GM12878 (cell line): ENCODE results near the gene RAI14. TPM values are rescaled to one million over a fixed set of nuclear protein-coding genes. Genes with fewer than 3 reads are reported as not detected.

Experiments used
- ATAC-seq: fragments of 200-7000 bp; cut with Tn5 transposase; 3 replicates; pipeline ENCODE4 v1.9.1; 2020; ENCODE audit warnings: mild to moderate bottlenecking, moderate library complexity
- BruUV-seq: library from RNA; stranded (reverse); fragments of 400-500 nt; replicated peaks from 2 replicates; lab custom pipeline; 2021; lab: Mats Ljungman, UMichigan
- CTCF ChIA-PET: fragments of 300-600 bp; sonication (Branson Sonifier 250); formaldehyde crosslinking; extraction: SDS; loops from one replicate; lab custom pipeline; 2021; ENCODE audit warnings: inconsistent platforms; lab: Yijun Ruan, JAX
- POLR2A ChIA-PET: fragments of 350-600 bp; formaldehyde crosslinking; extraction: SDS; loops from one replicate; lab custom pipeline; 2021; ENCODE audit warnings: inconsistent platforms; lab: Charles Lee
- RAD21 ChIA-PET: fragments of 300-600 bp; sonication (Branson Sonifier 250); formaldehyde crosslinking; loops from one replicate; lab custom pipeline; 2023; ENCODE audit warnings: antibody characterized with exemption; ENCODE audit not compliant: unreplicated experiment; lab: Charles Lee
- SMC1A ChIA-PET: fragments of 300-600 bp; sonication (Branson Sonifier 250); formaldehyde crosslinking; loops from one replicate; lab custom pipeline; 2023; ENCODE audit not compliant: unreplicated experiment, uncharacterized antibody; lab: Charles Lee
- DNase-seq: peaks from one replicate; pipeline ENCODE4 v3.0.0-alpha.2; 2011; ENCODE audit warnings: low read depth, low spot score
- FAIRE-seq: peaks from 3 replicates; lab custom pipeline; 2011; peaks lifted over from hg19 to GRCh38; lab: Jason Lieb, UNC
- H2AFZ ChIP-seq: 2 replicates; pipeline ENCODE4 v1.6.0; 2011; ENCODE audit warnings: low read depth, low read length, control low read depth; ENCODE audit not compliant: control insufficient read depth
- H3K27ac ChIP-seq: 2 replicates; pipeline ENCODE4 v1.5.1; 2011; ENCODE audit warnings: control low read depth; ENCODE audit not compliant: control insufficient read depth, insufficient read depth
- H3K27me3 ChIP-seq, 2 experiments: replicated peaks in 1 of 2; 2 replicates each; pipeline versions ENCODE4 v1.6.0 to v1.6.1; 2011; ENCODE audit warnings: low read length in 1 of 2; ENCODE audit not compliant: control insufficient read depth in 2 of 2, insufficient read depth in 2 of 2
- H3K36me3 ChIP-seq, 2 experiments: 2 replicates each; pipeline ENCODE4 v1.5.1; 2011; ENCODE audit warnings: low read length in 1 of 2; ENCODE audit not compliant: control insufficient read depth in 2 of 2, insufficient read depth in 2 of 2
- H3K4me1 ChIP-seq: 2 replicates; pipeline ENCODE4 v1.6.1; 2011; ENCODE audit warnings: mild to moderate bottlenecking, low read length, moderate library complexity, mixed read lengths; ENCODE audit not compliant: control insufficient read depth, insufficient read depth
- H3K4me2 ChIP-seq: 2 replicates; pipeline ENCODE4 v1.6.0; 2011; ENCODE audit warnings: control low read depth; ENCODE audit not compliant: control insufficient read depth, insufficient read depth
- H3K4me3 ChIP-seq: fragments of 200-600 bp; sonication (generic); 2 replicates; pipeline ENCODE4 v1.5.1; 2016
- H3K79me2 ChIP-seq: 2 replicates; pipeline ENCODE4 v1.6.0; 2011; ENCODE audit warnings: low read length; ENCODE audit not compliant: control insufficient read depth, insufficient read depth
- H3K9ac ChIP-seq: 2 replicates; pipeline ENCODE4 v1.8.0; 2011; ENCODE audit warnings: low read length, control low read depth, mixed read lengths; ENCODE audit not compliant: control insufficient read depth, insufficient read depth
- H3K9me3 ChIP-seq: replicated peaks from 3 replicates; pipeline ENCODE4 v1.5.1; 2011; ENCODE audit warnings: mild to moderate bottlenecking, low read length; ENCODE audit not compliant: control insufficient read depth, insufficient read depth
- H4K20me1 ChIP-seq: 2 replicates; pipeline ENCODE4 v1.6.0; 2011; ENCODE audit not compliant: control insufficient read depth, insufficient read depth
- CBFB ChIP-seq: IDR thresholded peaks from 2 replicates; pipeline ENCODE4 v1.6.1; 2016; ENCODE audit warnings: antibody characterized with exemption, low read depth
- CREB1 ChIP-seq: IDR thresholded peaks from 2 replicates; pipeline ENCODE4 v1.6.1; 2012; ENCODE audit warnings: low read depth, mild to moderate bottlenecking, inconsistent platforms
- E4F1 ChIP-seq: fragments of 450-650 bp; IDR thresholded peaks from 2 replicates; pipeline ENCODE4 v1.6.1; 2018; ENCODE audit warnings: borderline replicate concordance, mild to moderate bottlenecking; ENCODE audit not compliant: partially characterized antibody
- EP300 ChIP-seq, 2 experiments: fragments of 150-350 bp in 1 of 2; IDR thresholded peaks; 2 replicates each; pipeline ENCODE4 v1.6.1; 2011 to 2012; ENCODE audit warnings: low read depth in 2 of 2, low read length in 2 of 2, borderline replicate concordance in 1 of 2, improper control_type of control experiment in 1 of 2, inconsistent platforms in 1 of 2; ENCODE audit not compliant: control insufficient read depth in 1 of 2
- HDAC2 ChIP-seq: fragments of 200-600 bp; sonication (generic); IDR thresholded peaks from 2 replicates; pipeline ENCODE4 v1.6.1; 2017
- WGBS: methylation state at CpG from one replicate; pipeline ENCODE4 v1.1.6; 2016; ENCODE audit warnings: low lambda C conversion rate; ENCODE audit not compliant: insufficient replicate concordance, insufficient coverage; ENCODE audit errors: missing lambda C conversion rate; 5-methylcytosine and 5-hydroxymethylcytosine counted together
- in situ Hi-C: fragments of 300-500 bp; cut with MboI; formaldehyde crosslinking; loops from 9 replicates; pipeline ENCODE4 v1.14.3; 2018; ENCODE audit warnings: mixed read lengths
- intact Hi-C: fragments of 100-400 bp; cut with micrococcal nuclease; formaldehyde crosslinking; loops from one replicate; pipeline ENCODE4 v1.14.2; 2022; ENCODE audit not compliant: unreplicated experiment
- polyA plus RNA-seq, 11 experiments: library from polyadenylated mRNA; depleted of rRNA in 4 of 11; unstranded in 6 of 11; stranded (reverse) in 5 of 11; fragments of >200 nt; fragmentation: Nextera tagmentation in 4 of 11; fragmentation: Illumina TruSeq in 1 of 11; extraction: Ambion mirVana in 4 of 11; extraction: Trizol in 1 of 11; gene quantifications; 1 replicate in 1 of 11; 2 replicates in 10 of 11; pipeline versions ENCODE4 v1.2.1 to v1.2.3, GENCODE V29; 2011 to 2016; ENCODE audit warnings: inconsistent platforms in 2 of 11, missing spikeins in 2 of 11, low read depth in 1 of 11
- total RNA-seq, 4 experiments: library from RNA; depleted of rRNA in 3 of 4; stranded (reverse); fragments of >200 nt in 3 of 4; fragmentation: Illumina TruSeq in 1 of 4; extraction: Trizol in 1 of 4; gene quantifications; 2 replicates each; pipeline versions ENCODE4 v1.2.1 to v1.2.3, GENCODE V29; 2013 to 2021

The RAI14 gene
- total and polyA plus RNA-seq, 10 of the 15 experiments (the other 5 are each of a cell fraction or from before 2014, with no cell fraction given), result 0.18 to 4.6 (median 1.9) TPM

DNA sequence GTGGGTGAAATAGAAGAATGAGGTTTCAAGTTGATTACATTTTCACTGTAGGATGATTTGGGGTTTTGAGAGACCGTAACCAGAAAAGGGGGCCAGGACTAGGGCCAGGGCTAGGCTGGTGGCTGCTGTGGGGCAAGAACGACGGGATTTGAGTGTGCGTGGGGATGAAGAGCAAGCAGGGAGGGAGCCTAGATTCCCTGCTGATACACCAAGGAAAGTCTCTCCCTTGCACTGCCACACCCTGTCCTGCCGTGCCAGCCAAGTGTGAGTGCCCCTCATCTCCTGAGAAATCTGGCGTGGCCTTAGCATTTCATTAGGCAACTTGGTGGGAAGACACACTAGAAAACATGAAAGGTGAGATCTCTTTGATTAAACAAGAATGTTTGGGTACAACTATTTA lies 42.6 kb downstream of the RAI14 start (continued):
- TF ChIP-seq E4F1, result no peak
- TF ChIP-seq CBFB, result no peak
- no peak for TF ChIP-seq HDAC2

- no peak overlapping the region for H3K27ac ChIP-seq
- no peak overlapping the region for H2AFZ ChIP-seq
- WGBS, result 24% methylated on average over 9 of the region's 9 CpGs
- no peak overlapping the region for H3K4me3 ChIP-seq
- no peak overlapping the region for H3K9ac ChIP-seq
- H3K9me3 ChIP-seq, result no peaks in the 10 kb centered on the region
- no peak for DNase-seq
- H3K4me2 ChIP-seq, result no peak overlapping the region
- in situ Hi-C loops (no loop called here), intact Hi-C loops (no loop called here)
- H3K36me3 ChIP-seq, result no peaks in the 10 kb centered on the region
- H3K79me2 ChIP-seq, result no peaks in the 10 kb centered on the region
- no peak for ATAC-seq
- POLR2A ChIA-PET, result no interaction called here
- RAD21 ChIA-PET, result no interaction called here
- BruUV-seq, result no TSS peak
- no peaks in the 10 kb centered on the region for H3K4me1 ChIP-seq
- H3K27me3 ChIP-seq, result no peaks in the 10 kb centered on the region
- no peak for TF ChIP-seq EP300 (IDR thresholded peaks at IDR 0.05; ENCODE audit: borderline replicate concordance in 1 of 2, control insufficient read depth in 1 of 2, low read depth in 2 of 2, low read length in 2 of 2)
- no peak for TF ChIP-seq CREB1
- CTCF ChIA-PET, result no interaction called here
- SMC1A ChIA-PET, result interaction anchor here (1.0 kb wide), 1 partner anchor 9 kb away, joined by 3 read pairs; no protein-coding TSS in a partner anchor
- no peaks in the 10 kb centered on the region for H4K20me1 ChIP-seq
- FAIRE-seq, result no peak
Observed at GRCh38 chr5:34699155-34700077, 43.3 kb downstream of the RAI14 start.
